MM.1S (cell line): ENCODE measurements around the gene TPBGL.

ENCODE experiments used
- DNase-seq: peaks from one replicate; pipeline ENCODE4 v3.0.0-alpha.2; 2015
- H2AFZ ChIP-seq: fragments of 300-600 bp; sonication (generic); 2 replicates; pipeline ENCODE4 v1.6.0; 2016; ENCODE audit warnings: antibody characterized with exemption, low read length
- H3F3A ChIP-seq: fragments of 300-600 bp; sonication (generic); 2 replicates; pipeline ENCODE4 v1.6.1; 2016; ENCODE audit warnings: mild to moderate bottlenecking, antibody characterized with exemption, low read length, moderate library complexity, mixed read lengths; ENCODE audit not compliant: insufficient read depth
- H3K27ac ChIP-seq: fragments of 300-600 bp; sonication (generic); 2 replicates; pipeline ENCODE4 v1.5.1; 2016; ENCODE audit warnings: mild to moderate bottlenecking, low read length
- H3K27me3 ChIP-seq: fragments of 300-600 bp; sonication (generic); replicated peaks from 2 replicates; pipeline ENCODE4 v1.6.0; 2016; ENCODE audit warnings: low read length; ENCODE audit not compliant: insufficient read depth
- H3K36me3 ChIP-seq: fragments of 300-600 bp; sonication (generic); replicated peaks from 2 replicates; pipeline ENCODE4 v1.6.1; 2016; ENCODE audit warnings: mild to moderate bottlenecking, low read length, mixed read lengths; ENCODE audit not compliant: insufficient read depth
- H3K4me1 ChIP-seq: fragments of 300-600 bp; sonication (generic); 2 replicates; pipeline ENCODE4 v1.6.1; 2016; ENCODE audit warnings: low read length, mixed read lengths
- H3K4me2 ChIP-seq: fragments of 300-600 bp; sonication (generic); 2 replicates; pipeline ENCODE4 v1.6.0; 2016; ENCODE audit warnings: low read depth, low read length
- H3K4me3 ChIP-seq: fragments of 300-600 bp; sonication (generic); 2 replicates; pipeline ENCODE4 v1.5.1; 2016; ENCODE audit warnings: low read length, mixed read lengths
- H3K79me2 ChIP-seq: fragments of 300-600 bp; sonication (generic); 2 replicates; pipeline ENCODE4 v1.6.1; 2016; ENCODE audit warnings: mixed run types, low read length, mixed read lengths
- H3K9ac ChIP-seq: fragments of 300-600 bp; sonication (generic); 2 replicates; pipeline ENCODE4 v1.6.1; 2016; ENCODE audit warnings: low read length, mixed read lengths
- H3K9me2 ChIP-seq: fragments of 300-600 bp; sonication (generic); replicated peaks from 2 replicates; pipeline ENCODE4 v1.6.1; 2016; ENCODE audit warnings: mild to moderate bottlenecking, low read length, mixed read lengths; ENCODE audit not compliant: insufficient read depth
- H3K9me3 ChIP-seq: fragments of 300-600 bp; sonication (generic); replicated peaks from 2 replicates; pipeline ENCODE4 v1.6.1; 2016; ENCODE audit warnings: mild to moderate bottlenecking, low read length, mixed read lengths; ENCODE audit not compliant: insufficient read depth
- H4K20me1 ChIP-seq: fragments of 300-600 bp; sonication (generic); 2 replicates; pipeline ENCODE4 v1.6.1; 2016; ENCODE audit warnings: mild to moderate bottlenecking, low read length, moderate library complexity, mixed read lengths; ENCODE audit not compliant: insufficient read depth
- EZH2 ChIP-seq: fragments of 300-600 bp; sonication (generic); optimal IDR thresholded peaks from 2 replicates; pipeline ENCODE3; 2017; ENCODE audit warnings: low read depth, mild to moderate bottlenecking, antibody characterized with exemption, low read length, mixed read lengths
- EZH2phosphoT487 ChIP-seq: fragments of 300-600 bp; sonication (generic); IDR thresholded peaks from 2 replicates; pipeline ENCODE4 v1.6.1; 2018; ENCODE audit warnings: antibody characterized with exemption, low read length
- TF ChIP-seq, protein P1 (sequence below): fragments of 300-600 bp; sonication (generic); IDR thresholded peaks from 2 replicates; pipeline ENCODE4 v1.5.1; 2016; ENCODE audit warnings: antibody characterized with exemption, low read length, mixed read lengths

The TPBGL gene

DNA sequence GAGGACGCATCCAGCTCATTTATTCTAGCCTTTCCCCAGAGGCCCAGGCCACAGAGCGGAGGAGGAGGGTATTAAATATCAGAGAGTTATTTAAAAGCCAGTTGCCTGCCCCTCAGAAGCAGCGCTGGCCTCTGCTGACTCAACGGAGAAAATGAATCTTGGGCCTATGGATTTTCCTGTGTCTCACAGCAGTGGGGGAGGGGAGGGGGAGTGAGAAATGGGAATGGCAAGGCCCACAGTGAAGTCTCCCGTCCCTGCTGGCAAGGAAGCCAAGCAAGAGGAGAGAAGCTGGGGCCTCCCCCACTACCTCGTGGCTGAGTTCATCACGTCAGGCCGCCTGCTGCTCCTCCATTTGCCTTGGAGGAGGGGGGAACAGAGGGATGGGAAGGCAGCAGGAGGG is 4.5 kb upstream of the TPBGL start:
- Histone ChIP-seq H3K4me2 (no peak overlapping the region), H3K9ac (no peak overlapping the region), H3K4me1 (no peaks in the 10 kb centered on the region), H3K27ac (no peak overlapping the region), H2AFZ (no peak overlapping the region), H3K79me2 (no peaks in the 10 kb centered on the region), H4K20me1 (no peaks in the 10 kb centered on the region), H3K4me3 (no peak overlapping the region), H3F3A (no peaks in the 10 kb centered on the region), H3K9me3 (no peaks in the 10 kb centered on the region), H3K27me3 (peaks cover 66% of the 10 kb centered on the region), H3K9me2 (no peaks in the 10 kb centered on the region), H3K36me3 (no peaks in the 10 kb centered on the region)
- DNase-seq: no peak
- TF ChIP-seq EZH2phosphoT487 (no peak), EZH2 (no peak)
- TF ChIP-seq, protein P1, sequence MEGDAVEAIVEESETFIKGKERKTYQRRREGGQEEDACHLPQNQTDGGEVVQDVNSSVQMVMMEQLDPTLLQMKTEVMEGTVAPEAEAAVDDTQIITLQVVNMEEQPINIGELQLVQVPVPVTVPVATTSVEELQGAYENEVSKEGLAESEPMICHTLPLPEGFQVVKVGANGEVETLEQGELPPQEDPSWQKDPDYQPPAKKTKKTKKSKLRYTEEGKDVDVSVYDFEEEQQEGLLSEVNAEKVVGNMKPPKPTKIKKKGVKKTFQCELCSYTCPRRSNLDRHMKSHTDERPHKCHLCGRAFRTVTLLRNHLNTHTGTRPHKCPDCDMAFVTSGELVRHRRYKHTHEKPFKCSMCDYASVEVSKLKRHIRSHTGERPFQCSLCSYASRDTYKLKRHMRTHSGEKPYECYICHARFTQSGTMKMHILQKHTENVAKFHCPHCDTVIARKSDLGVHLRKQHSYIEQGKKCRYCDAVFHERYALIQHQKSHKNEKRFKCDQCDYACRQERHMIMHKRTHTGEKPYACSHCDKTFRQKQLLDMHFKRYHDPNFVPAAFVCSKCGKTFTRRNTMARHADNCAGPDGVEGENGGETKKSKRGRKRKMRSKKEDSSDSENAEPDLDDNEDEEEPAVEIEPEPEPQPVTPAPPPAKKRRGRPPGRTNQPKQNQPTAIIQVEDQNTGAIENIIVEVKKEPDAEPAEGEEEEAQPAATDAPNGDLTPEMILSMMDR: no peak

DNA sequence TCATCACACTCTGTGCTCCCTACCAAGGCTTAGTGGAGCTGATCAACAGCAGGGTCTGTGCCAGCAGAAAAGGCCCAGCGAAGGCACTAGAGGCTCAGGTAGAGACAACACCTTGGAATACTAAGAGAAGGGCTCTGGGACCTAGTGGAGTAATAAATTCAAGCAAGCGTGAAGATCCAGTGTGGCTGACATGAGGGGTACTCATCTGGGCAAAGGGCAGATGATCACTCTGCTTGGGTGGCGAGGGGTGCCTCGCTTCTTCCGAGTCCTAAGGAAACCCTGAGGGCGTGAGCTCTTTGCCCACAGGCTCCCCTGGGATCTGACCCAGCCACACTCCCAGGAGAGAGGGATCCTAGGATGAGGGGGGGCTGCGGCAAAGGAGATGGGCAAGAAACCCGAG is 3.5 kb upstream of the TPBGL start:
- Histone ChIP-seq H3K4me1 (no peaks in the 10 kb centered on the region), H3K79me2 (no peaks in the 10 kb centered on the region), H3K4me3 (no peak overlapping the region), H3F3A (no peaks in the 10 kb centered on the region), H3K27ac (no peak overlapping the region), H3K9ac (no peak overlapping the region), H3K9me3 (no peaks in the 10 kb centered on the region), H3K27me3 (peaks cover 56% of the 10 kb centered on the region), H3K9me2 (no peaks in the 10 kb centered on the region), H3K36me3 (no peaks in the 10 kb centered on the region), H3K4me2 (no peak overlapping the region), H4K20me1 (no peaks in the 10 kb centered on the region), H2AFZ (no peak overlapping the region)
- no peak for TF ChIP-seq EZH2
- TF ChIP-seq, protein P1: no peak
- TF ChIP-seq EZH2phosphoT487: no peak
- DNase-seq: no peak

DNA sequence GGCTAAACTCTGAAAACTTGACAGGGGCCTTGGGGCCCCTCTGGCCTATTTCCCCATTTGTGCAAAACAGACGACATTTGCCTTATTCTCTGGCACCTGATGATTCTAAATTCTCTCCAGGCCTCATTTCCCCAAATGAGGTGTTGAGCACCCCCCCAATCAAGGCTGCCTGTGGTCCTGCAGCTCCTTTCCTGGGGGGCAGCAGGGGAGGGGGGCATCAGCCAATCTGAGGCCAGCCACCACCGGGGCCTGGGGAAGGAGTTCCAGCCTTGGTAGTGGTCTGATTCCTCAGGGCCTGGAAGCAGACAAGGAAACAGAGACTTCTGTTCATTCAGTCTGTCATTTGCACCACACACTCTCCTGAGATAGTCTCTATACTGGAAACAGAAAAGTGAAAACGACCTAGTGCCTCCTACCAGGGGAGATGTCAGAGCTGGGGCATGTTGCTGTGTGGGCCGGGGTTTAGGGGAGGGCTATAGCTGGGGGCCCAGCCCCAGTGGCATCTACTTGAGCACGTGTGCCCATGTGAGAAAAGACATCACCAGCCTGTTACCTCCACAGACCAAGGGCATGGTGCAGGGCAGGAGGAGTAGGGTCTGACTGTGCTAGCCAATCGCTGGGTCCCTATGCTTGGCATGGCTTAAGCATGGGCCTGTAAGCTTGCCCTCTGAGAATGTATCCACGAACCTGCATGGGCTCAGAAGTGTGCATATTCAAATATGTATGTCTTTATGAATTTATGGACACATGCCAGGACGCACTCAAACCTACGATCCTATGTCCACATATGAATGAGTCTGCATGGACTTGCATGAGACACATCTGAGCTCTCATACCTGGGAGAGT is 1.8 kb upstream of the TPBGL start:
- no peaks in the 10 kb centered on the region for H3K9me2 ChIP-seq
- H3F3A ChIP-seq: no peaks in the 10 kb centered on the region
- no peak overlapping the region for H3K4me2 ChIP-seq
- no peaks in the 10 kb centered on the region for H3K9me3 ChIP-seq
- TF ChIP-seq EZH2phosphoT487 (no peak), EZH2 (no peak)
- TF ChIP-seq, protein P1: no peak
- H3K4me3 ChIP-seq: no peak overlapping the region
- H3K9ac ChIP-seq: no peak overlapping the region
- 0 out of 2 replicates have a peak, but pooled peaks cover 3% of the 10 kb centered on the region for H3K4me1 ChIP-seq
- DNase-seq: no peak
- peaks cover 71% of the 10 kb centered on the region for H3K27me3 ChIP-seq
- H2AFZ ChIP-seq: no peak overlapping the region
- H4K20me1 ChIP-seq: 0 out of 2 replicates have a peak, but pooled peaks cover 3% of the 10 kb centered on the region
- no peaks in the 10 kb centered on the region for H3K79me2 ChIP-seq
- no peak overlapping the region for H3K27ac ChIP-seq
- no peaks in the 10 kb centered on the region for H3K36me3 ChIP-seq
